GM10847 (cell line): ENCODE results near the gene NR5A1.

ENCODE experiments used
- POLR2A ChIP-seq: IDR thresholded peaks from 2 replicates; pipeline ENCODE4 v1.6.1; 2011; ENCODE audit not compliant: insufficient read length; ENCODE audit errors: extremely low read depth

Gene NR5A1

DNA sequence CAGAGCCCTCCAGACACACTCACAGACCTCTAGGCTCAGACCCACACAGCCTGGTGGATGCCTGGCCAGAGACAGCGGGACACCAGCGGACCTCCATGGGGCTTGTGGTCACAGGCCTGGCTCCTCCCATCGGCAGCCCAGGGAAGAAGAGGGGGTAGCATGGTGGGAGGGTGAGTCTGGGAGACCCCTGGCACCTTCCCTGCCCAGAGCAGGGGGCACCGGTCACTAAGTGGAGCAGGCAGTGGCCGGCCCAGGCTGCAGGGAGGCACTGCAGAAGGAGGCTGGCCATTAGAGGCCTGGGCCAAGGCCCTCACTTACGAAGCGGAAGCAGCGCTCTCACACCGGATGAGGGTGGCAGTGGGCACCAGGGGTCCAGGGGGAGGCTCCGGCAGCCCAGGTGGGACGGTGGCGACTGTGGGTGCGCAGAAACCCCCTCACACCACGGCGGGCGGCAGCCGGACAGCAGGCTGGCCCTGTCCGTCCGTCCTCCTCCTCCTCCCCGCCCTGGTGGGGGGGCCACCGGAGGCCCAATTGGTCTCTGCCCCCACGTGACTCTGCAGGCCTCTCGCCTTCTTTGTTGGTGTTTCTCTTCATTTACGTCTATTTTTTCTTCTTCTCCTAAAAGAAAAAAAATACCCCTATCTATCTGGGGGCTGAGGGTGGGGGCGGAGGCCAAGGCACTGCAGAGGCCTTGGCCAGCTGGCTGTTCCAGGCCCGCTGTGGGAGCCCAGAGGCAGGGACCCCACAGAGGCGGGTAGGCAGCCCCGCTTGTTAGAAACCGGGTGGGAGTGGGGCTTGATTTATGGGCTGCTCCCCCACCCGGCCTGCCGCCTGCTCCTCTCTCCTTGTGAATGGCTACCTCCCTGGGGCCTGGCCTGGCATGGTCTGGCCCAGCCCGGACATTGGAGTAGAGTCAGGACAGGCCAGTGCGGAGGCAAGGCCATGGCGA lies at the start of gene NR5A1:
TSS of gene NR5A1 (minus strand) at position 469 of the 949 bp plus-strand sequence. CDS start 4,004 bp downstream, outside the sequence.
- no peak for TF ChIP-seq POLR2A

DNA sequence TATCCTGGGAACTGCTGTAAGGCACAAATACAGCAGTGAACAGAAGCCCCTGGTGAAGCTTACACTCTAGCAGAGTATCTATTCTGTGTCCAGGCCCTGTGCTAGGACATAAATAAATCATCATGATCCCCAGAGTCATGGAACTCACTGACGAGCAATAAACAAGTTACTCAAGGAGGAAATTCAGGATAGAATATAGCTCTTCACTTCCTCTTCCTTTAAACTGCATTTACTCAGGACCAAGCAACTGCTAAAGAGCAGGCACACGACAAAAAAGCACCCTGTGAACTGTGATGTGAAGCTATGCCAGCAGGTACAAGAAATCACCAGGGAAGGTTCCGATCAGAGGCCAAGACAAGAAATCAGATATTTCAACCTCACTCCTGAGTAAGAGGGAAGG lies 47.8 kb upstream of the NR5A1 start:
- no peak for TF ChIP-seq POLR2A

DNA sequence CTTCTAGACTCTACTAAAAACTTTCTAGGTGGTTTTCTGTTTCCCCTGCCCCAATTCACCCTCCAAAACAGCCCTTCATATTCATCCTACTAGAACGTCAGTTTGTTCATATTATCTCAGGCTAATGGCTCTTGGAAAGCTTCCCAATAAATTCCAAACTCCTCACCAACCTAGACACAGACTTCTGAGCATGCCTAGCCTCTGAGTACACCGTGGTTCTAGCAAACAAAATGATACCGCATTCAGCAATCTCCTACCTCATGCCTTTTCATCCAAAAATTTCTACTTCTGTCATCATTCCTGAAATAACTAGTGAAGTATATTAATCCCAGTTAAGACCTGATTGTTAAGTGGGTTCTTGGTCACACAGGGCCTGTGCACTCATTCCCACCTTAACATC lies 46.5 kb upstream of the NR5A1 start:
- TF ChIP-seq POLR2A = no peak

DNA sequence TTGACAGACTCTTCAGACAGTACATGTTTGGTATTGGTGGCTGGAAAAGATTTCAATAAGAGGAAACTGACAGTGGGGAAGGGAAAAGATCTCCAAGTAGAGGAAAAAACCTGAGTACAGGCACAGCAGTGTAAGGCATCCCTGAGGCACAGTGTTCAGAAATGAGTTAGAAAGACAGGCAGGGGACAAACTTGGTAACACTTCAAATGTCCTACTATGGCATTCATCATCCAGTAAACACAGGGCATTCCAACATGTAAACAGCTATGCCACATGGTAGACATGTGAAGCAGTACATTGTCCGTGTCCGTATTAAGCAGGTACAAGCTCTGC lies 45.0 kb upstream of the NR5A1 start:
- TF ChIP-seq POLR2A = no peak

DNA sequence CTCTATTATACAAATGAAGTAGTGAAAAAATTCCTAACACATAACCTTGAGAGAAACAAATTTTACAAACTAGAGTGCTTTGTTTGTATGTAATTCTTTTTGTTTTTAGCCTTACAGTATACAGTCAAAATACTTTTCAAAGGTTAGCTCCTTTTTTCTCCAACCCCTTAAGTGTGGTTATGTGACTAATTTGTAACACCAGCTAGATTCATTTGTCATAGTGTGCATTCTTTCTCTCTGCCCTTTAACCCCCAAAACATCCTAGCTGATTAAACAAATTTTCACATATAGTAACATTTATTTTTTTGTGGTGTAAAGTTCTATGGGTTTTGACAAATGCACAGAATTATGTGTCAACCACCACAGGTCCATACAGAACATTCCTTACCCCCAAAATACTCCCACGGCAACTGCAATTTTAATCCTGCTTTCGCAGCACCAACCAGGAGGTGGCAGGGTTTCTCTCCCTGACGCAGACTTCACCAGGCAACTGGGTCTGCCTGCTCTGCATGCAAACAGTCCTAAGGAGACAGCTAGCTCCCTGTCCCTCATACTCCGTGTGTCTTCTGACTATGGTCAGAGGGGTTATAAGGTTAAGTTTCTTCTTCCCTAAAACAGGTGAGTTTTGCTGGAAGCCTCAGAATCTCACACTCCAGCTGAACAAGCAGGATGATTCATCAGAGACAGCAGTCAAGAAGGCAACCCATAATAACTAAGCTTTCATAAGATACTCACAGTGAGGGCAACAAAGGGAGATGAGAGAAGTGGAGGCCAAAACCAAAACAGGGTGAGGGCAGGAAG lies 44.5 kb upstream of the NR5A1 start:
- no peak for TF ChIP-seq POLR2A

DNA sequence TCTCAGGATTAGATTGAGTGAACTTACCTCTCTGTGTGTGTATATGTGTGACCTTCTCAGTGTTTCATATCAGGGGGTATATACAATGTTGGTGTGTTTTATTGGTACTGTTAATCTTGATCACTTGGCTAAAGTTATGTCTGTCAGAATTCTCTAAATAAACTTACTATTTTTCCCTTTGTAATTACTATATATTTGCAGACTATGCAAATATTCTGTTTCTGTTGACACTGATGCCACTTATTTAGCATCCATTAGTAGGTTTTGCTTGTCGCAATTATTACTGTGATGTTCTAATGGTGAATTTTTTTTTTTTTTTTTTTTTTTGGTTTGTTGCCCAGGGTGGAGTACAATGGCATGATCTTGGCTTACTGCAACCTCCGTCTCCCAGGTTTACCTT lies 42.9 kb upstream of the NR5A1 start:
- TF ChIP-seq POLR2A = no peak

DNA sequence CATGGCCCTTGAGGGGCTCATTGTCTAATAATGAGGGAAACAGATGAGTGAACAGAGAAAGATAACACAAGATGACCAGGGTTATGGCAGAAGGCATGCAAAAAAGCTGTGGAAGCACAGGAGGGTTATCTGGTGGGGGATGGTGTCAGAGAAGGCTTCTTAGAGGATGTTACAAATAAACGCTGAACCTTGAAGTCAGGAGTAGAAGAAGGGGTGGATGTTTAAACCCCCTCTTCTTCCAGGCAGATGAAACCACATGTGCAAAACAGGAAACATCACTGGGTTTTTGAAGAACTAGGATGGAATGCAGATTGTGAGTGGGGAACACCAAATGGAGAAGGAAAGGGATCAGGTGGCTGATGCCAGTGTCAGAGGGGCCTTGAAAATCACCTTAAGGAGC lies 41.8 kb upstream of the NR5A1 start:
- TF ChIP-seq POLR2A = no peak

DNA sequence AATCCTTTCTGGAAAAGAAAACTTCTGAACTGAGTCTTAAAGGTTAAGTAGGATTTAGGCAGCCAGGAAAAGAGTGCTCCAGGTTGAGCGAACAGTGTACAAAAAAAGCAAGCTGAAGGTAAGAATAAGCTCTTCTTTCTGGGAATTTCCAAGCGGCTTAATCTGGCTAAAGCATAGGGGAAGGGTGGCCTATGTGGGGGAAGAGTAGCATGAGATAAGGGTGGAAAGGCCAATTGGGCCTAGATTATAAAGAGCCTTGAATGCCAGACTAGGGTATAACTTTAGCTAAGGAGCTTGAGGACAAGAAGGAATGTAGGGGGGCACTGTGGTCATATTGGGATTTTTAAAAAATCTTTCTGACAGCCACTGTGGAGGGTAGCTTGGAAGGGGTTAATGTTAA lies 37.3 kb upstream of the NR5A1 start:
- TF ChIP-seq POLR2A = no peak

DNA sequence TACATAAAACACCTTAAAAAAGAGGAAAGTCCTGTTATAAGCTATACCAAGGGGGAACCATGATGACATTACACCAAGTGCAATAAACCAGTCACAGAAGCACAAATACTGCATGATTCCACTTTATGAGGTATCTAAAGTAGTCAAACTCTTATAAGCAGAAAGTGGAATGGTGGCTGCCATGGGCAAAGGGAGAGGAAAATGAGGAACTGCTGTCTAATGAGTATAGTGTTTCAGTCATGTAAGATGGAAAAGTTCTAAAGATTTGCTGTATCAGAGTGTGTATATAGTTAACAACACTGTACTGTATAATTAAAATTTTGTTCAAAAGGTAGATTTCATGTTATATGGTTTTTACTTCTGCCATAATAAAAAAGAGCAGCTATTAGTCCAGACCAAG lies 34.6 kb upstream of the NR5A1 start:
- TF ChIP-seq POLR2A = no peak

DNA sequence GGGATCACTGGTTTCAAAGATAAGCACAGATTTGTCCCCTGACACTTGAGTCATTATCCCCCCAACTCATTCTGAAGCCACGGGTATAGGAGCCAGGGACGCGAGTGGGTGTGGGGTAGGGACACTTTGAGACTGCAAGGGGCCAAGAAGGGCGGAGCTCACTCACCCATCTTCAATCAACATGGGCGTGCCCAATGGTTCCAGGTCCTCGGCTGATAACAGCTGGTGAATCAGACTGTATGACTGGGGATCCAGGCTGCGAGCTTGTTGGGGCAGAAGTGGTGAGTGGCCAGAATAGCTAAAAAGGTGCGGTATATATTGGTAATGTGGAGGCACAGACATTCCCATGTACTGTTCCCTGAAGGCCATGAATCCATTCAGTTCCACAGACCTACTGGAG lies 30.7 kb upstream of the NR5A1 start:
- no peak for TF ChIP-seq POLR2A

DNA sequence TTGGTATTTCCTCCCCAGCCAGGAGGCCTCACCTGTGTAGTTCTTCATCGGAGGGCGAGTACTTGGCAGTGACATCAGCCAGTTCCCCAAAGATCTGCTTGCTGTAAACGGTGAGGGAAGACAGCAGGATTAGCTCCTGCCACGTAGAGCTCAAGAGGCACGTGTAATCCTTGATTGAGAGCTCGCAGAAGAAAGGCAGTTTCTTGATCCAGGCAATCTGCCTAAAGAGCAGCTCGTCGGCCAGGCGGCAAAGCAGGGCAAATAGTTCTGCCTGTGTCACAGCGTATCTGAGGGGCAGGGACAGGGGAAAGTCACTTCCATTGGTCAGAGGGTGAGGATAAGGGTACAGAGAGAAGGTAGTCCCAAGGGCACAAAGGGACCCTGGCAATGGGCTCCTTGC lies 28.6 kb upstream of the NR5A1 start:
- no peak for TF ChIP-seq POLR2A

DNA sequence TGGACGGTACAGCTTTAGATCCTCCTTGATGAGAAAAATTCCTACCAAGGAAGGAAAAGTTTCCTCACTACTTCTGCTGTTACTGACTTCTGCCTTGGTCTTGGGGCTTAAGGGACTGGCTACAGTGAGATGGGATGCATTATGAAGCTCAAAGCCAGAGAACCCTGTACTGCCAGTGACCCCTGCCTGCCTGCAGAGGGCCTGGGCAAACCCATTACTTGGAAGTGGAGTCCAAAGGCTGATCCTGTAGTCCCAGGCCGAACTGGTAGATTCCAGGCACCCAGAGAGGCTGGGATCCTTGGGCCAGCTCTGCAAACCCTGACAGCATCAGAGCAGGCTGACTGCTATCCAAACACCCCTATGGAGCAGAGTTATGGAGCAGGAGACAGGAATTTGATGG lies 25.7 kb upstream of the NR5A1 start:
- TF ChIP-seq POLR2A = no peak

DNA sequence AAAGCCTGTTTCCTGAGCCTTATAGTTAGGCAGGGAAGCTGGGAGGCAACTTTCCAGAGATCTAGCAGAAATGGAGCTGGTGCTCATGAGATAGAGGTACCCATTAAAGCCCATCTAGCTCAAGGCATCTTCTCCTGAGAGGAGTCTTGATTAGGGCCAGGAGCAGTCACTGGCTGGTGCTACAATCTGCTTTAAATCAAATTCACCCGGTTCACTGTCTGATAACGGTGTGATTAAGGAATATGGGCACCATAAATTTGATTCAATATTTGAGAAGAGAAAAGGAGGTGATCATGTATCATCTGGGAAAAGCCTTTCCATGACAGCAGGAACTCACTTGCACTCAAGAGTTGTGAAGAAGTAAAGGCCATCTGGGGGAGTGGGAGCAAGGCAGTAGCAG lies 23.9 kb upstream of the NR5A1 start:
- TF ChIP-seq POLR2A = no peak

DNA sequence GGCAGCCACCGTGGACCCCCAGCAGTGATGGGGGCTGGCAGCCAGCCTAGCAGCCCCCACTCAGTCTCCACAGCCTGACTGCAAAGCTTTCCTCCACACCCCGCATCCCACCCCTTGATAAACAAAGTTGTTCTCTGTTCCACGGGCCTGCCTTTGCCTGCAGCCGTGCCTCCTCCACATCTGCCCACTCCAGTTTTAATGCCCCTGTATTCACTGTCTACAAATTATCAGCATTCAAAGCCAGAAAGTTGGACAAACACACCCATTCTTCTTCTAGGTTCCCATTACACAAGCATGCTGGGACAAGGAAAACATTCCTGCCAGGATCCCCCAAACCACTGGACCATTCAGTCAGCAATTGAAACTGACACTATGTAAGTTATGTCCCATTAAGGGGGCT lies 23.0 kb upstream of the NR5A1 start:
- no peak for TF ChIP-seq POLR2A

DNA sequence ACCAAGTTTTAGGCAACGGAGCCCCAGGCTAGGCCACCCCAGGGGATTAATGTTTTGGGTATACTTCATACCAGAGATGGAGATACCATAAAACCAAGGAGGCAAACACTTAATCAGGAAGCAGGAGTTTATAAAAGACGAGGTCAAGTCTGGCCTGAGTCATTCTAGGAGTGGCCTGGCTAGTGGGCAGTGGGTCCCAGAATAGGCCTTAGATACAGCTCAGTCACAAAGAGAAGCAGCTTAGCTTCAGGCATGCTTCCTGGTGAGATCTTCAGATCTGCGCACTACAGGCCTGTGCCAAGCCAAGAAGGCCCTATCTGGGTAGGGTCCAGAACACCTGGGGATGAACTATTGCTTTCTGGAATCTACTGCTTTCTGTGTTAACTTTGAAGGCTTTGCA lies 20.6 kb upstream of the NR5A1 start:
- TF ChIP-seq POLR2A = no peak

DNA sequence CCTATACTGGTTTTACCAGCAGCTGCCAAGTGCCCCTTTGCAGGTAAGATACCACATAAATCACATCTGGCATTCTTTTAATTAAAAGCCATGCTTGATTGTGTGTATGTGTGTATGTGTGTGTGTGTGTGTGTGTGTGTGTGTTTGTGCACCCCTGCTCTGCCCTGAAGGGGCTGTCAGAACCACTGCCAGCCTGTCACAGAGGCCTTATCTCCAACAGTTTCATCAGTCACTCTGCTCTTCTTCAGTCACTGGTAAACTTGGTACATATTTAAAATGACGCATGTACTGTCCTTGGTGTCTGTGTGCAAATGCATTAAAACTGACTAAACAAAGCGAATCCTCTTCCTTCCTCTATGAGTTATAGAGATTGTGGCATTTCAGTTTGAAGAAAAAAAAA lies 19.0 kb upstream of the NR5A1 start:
- TF ChIP-seq POLR2A = no peak
